COR-L47 (cell line): Measurements from ENCODE around the gene LSM14A.
A peak's percentile ranks its signal among the peaks of the same experiment; 100 is the strongest.
"Not testable (repeated sequence)": the region's sequence is repeated elsewhere in the genome, so short reads cannot be mapped to it uniquely, and the experiment has no call there.

Experiments used
- DNase-seq: peaks from one replicate; lab custom pipeline; 2025; lab: John Stamatoyannopoulos, UW

The LSM14A gene

DNA sequence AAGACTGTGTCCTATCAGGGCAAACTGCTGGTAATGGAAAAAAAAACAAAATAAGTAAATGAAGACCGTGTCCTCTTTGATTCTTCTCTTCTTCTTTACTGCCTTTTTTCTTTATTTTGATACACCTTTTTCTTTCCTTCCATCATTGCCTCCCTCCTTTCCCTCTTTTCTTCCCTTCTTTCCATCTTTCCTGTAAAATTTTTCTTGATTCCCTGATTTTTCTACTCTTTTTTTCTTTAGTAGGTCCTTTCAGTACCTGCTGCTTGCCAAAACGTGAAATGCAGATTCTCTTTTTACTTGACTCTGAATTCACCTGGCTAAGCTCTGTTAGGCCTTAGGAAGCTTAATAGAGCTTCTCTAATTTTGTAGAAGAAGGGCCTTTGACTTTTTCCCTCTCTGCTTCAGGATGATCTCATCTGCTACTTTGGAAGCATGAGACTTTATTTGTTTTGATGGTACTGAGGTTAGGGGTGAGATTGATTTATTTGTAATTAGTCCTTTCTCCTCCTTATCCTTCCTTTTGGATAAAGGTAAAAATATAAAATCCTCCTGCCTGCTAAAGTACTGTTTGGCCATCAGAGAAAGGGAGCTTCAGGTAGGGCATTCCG, 19.2 kb downstream of the LSM14A start:
- DNase-seq: no peak

DNA sequence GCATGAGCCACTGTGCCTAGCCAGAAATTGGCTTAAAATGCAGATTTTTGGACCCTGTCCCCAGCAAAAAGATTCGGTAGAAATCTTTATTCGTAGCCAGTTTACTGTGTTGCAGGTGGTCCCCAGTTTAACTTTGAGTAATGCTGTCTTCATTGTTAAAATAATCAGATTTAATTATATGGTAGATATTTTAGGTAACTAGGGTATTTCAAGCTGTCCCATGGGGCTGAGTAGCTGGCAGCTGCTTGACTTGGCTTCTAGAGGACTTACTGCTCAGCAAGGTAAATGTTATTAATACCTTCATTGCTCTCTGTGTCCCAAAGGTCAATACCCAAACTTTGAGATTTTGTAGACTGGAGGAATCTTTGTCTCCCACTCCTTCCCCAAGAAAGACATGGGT, 21.1 kb downstream of the LSM14A start:
- no peak for DNase-seq

DNA sequence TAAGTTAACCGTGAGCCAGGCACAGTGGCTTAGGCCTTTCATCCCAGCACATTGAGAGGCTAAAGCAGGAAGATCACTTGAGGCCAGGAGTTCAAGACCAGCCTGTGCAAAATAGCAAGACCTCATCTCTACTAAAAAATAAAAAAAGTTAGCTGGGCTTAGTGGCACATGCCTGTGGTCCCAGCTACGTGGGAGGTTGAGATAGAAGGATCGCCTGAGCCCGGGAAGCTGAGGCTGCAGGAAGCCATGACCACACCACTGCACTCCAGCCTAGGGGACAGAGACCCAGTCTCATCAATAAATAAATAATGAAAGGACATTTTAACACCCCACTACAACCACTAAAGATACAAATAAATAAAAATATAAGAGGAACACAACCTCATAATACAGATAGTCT, 21.6 kb downstream of the LSM14A start:
- no peak for DNase-seq

DNA sequence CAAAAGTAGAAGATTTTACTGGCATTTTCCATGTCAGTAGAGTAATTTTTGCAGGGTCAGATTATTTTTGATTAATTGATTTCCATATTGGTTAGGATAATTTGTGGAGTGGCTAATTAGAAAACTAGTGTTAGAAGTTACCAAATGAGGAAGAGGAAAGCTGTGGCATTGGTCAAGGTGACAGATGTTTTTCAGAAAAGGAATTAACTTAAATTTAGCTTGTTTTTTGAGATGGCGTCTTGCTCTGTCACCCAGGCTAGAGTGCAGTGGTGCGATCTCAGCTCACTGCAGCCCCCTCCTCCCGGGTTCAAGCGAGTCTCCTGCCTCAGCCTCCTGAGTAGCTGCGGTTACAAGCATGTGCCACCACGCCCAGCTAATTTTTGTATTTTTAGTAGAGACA, 28.8 kb downstream of the LSM14A start:
- DNase-seq: no peak

DNA sequence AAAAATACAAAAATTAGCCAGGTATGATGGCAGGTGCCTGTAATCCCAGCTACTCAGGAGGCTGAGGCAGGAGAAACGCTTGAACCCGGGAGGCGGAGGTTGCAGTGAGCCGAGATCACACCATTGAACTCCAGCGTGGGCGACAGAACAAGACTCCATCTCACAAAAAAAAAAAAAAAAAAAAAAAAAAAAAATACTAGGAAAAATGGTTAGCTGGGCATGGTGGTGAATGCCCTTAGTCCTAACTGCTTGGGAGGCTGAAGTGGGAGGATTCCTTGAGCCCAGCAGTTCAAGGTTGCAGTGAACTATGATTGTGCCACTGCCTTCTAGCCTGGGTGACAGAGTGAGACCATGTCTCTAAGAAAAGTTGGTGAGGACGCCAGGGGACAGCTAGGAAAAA, 33.0 kb downstream of the LSM14A start:
- DNase-seq: not testable (repeated sequence)

DNA sequence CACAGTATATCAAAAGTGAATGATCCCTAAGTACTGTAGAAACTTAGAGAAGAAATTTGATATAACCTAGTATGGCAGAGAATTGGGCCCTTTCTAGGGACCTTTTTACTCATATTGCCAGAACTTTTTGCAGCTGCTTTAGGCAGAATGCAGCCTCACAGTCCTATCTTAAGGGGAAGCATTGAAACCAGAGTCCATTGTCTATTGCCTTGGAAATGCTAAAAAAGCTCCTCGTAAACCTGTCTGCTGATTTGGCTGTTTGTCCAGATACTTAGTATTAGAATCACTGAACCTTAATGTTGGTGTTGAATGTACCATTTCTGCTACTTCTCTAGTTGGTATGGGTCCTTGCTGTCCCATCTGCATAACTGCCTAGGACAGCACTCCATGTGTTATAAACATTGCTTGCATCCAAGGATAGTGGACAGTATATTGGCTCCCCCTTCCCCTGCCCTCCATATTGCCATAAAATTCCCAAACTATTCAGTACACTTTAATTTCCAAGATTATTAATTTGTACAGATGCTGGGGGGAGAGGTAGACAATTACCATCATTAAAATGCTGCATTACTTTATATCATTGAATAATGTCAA, 36.1 kb downstream of the LSM14A start:
- no peak for DNase-seq

DNA sequence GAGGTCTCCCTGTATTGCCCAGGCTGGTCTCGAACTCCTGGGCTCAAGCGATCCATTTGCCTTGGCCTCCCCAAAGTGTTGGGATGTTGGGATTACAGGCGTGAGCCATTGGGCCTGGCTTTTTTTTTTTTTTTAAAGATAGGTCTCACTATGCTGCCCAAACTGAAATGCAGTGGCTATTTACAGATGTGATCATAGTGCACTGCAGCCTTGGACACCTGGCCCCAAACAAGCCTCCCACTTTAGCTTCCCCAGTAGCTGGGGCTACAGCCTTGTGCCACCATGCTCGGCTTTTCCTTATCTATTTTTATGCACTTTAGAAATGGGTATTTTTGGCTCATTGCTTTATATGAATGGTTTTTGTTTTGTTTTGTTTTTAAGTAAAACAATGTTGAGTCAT, 37.4 kb downstream of the LSM14A start:
- no peak for DNase-seq

DNA sequence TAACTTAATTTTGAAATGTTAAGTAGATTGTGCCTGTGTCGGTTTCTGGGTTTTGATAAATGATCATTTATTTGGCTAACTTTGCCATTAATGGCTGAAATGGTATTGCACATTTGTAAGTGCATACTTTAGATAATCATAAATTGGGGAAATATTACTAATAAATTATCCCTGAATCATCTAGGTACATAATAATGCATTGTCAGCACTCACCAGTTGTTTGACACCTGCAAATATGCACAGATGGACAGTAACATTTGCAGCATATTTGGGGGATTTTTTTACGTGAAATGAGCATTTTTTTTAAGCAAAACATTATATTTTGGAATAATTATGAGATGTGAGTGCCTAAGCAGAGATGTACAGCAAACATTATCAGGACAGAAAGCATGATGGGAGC, 41.0 kb downstream of the LSM14A start:
- no peak for DNase-seq

DNA sequence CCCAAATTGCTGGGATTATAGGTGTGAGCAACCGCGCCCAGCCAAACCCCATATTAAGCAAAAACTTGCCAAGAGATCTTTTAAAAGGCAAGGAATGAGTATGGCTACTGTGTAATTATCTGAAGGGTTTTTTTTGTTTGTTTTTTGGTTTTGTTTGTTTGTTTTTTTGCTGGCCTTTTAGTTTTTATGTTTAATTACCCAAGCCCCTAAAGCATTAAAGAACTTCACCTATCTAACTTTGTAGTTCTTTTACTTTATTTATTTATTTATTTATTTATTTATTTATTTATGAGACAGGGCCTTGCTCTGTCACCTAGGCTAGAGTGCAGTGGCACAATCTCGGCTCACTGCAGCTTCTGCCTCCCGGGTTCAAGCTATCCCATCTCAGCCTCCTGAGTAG, 41.7 kb downstream of the LSM14A start:
- no peak for DNase-seq

DNA sequence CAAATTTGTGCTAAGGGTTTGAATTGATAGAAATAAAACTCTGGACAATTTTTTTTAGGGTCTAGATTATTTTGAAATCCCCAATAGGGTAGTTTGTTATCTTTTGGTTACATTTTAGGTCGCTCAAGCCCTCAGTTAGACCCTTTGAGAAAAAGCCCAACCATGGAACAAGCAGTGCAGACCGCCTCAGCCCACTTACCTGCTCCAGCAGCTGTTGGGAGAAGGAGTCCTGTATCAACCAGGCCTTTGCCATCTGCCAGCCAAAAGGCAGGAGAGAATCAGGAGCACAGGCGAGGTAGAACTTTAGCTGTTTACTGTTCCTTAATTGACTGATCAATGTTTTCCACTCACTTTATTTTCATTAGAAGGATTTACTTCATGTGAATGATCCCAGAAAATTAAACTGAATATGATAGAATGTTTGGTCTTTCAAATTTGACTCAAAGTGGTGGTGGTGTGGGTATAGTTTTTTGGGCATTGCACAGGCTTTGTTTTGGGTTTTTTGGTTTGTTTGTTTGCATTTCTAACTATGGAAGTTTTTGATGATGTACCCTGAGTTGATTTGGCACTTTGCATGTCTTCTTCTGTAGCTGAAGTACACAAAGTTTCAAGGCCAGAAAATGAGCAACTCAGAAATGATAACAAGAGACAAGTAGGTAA, 42.8 kb downstream of the LSM14A start:
- DNase-seq: no peak

DNA sequence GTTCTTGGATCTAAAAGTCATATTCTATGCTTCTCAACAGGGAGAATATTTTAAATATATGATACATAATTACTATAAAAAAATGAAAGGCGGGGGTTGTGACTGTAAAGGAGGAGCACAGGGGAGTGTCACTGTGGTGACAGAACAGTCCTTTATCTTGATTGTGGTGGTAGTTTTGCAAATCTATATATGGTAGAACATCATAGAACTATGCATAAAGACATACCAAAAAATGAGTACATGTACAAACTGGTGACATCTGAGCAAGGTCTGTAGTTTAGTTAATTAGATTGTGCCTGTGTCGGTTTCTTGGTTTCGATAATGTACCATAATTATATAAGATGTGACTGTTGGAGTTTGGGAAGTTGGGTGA, 43.3 kb downstream of the LSM14A start:
- DNase-seq: no peak

DNA sequence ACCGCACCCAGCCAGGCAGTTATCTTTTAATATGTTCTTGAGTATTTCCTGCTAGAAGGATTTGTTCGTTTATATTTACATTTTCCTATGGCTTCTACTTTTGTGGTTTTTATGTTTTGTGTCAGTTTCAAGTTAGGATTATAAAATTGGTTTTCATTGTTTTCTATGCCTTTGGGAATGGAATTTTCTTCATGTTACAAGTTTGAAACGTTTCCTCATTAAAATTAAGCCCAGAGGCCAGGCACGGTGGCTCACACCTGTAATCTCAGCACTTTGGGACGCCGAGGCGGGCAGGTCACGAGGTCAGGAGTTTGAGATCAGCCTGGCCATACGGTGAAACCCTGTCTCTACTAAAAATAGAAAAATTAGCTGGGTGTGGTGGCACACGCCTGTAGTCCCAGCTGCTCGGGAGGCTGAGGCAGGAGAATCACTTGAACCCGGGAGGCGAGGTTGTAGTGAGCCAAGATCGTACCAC, 44.5 kb downstream of the LSM14A start:
- not testable (repeated sequence) for DNase-seq

DNA sequence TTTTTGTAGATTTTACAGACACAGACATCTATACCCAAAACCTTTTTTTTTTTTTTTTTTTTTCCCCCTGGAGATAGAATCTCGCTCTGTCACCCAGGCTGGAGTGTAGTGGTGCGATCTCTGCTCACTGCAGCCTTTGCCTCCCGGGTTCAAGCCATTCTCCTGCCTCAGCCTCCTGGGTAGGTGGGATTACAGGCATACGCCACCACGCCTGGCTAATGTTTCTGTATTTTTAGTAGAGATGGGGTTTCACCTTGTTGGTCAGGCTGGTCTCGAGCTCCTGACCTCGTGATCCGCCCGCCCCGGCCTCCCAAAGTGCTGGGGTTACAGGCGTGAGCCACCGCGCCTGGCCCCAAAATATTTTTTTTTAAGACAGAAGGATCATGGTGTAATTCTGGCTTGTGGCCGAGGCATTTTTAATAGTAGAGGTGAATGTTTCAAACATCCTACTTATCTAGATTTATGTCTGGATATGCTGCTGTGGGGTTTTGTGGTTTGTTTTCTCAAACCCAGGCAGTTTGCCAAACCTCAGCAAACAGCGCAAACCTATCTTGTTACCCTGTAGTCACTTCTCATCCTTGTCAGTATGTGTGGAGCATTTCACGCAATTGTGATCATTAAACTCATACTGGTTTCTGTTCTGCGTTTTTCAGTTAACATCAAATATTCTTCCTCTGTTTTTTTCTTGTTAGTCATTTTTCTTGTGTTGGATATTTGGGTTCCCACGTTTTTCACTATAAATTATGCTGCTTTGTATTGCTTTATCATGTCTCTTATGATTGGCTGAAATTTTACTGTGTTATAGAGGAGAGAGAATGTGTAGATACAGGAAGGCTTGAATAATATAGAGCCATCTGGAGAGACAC, 45.9 kb downstream of the LSM14A start:
- peak; percentile 77 for DNase-seq

DNA sequence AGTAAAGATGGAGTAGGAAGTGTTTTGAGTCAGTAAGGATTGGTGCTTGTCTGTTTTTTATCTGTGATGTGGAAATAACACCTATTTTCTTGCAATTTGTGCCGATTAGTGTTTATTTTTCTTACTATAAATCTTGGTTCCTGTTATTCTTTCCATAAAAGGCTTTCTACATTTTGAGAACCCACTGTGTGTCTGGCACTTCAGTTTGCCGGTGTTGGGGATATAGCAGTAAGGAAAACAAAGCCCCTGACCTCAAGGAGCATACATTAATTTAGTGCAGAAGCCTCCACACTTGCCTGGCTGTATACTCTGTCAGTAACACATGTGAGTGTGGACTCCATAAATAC, 46.5 kb downstream of the LSM14A start:
- no peak for DNase-seq

DNA sequence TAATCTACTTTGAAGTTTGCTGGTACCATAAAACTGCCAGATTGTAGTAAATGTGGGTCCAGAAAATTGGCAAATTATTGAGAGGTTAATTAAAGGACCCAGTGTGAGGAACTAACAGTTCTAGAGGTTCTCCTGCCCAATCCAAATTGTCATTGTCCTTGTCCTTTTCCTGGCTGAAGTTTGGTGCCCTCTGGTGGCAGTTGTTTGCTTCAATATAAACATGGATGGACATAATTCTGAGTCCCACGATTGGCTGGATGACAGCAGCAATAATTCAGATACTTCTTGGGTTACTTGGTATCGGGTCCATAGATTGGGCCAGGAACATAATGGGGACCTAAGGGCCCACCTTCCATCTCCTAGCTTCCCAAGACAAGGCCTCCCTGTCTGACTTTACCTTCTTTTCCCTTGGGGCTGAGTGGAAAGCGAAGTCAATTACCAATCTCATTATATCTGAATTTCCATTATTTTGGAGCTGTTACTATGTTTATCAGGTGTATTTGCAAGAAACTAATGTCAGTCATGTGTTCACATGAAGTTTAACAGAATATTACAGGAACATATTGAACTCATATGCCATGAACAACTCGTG, 48.3 kb downstream of the LSM14A start:
- peak; percentile 52 for DNase-seq

DNA sequence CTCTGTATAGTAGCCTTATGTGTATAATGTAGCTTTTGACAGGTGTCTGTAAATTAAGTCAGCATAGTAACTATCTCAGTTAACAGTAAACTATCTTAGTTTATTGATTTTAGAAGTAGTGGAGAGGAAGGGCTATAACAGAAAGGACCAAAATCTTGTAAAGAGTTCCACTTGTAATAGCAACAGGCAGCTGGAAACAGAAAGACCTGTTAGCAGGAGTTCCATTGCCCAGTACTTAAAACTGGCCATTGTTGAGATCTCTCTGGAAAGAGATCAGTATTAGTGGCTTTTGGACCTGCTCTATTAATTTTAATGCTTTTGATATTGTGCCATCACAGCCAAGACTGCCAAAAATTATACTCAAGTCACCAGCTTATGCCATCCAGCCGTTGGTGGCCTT, 50.1 kb downstream of the LSM14A start:
- no peak for DNase-seq

DNA sequence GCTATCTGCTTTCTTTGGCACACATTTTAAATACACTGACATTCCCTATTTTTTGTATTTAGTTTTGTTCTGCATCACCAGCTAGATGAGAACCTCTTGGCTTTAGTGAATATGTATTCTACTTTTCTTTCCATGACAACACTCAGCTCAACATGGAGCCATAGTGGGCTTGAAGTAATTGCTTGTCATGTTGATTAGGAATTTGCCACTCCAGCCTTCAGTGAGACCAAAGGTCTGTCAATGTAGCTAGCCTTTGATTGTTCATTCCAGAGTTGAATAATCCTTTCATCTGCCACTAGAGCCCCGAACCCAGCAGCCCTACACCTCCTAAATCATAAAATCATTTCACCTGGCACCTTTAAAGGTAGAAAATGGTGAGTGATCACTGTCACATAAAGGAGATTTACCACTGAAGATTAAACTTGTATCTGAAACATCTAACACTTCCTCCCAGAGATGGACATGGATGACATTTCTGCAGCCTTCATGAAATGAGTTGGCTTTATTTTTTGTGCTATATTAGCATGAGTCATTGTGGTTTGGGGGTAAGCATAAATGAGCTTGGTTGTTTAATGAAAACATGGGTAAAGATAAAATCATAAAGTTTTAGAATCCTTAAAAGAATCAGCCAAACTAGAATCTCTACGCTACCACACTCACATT, 52.8 kb downstream of the LSM14A start:
- no peak for DNase-seq

DNA sequence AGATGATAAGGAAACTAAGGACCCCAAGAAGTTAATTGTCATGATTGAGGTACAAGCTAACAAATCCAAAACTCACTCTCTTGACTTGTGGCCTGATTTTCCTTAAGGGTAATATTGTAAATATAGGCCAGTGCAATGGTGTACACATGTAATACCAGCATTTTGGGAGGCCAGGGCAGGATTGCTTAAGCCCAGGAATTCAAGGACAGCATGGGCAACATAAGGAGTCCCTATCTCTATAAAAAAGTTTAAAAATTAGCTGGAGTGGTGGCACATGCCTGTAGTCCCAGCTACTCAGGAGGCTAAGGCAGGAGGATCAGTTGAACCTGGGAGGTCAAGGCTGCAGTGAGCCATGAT, 53.3 kb downstream of the LSM14A start:
- no peak for DNase-seq

DNA sequence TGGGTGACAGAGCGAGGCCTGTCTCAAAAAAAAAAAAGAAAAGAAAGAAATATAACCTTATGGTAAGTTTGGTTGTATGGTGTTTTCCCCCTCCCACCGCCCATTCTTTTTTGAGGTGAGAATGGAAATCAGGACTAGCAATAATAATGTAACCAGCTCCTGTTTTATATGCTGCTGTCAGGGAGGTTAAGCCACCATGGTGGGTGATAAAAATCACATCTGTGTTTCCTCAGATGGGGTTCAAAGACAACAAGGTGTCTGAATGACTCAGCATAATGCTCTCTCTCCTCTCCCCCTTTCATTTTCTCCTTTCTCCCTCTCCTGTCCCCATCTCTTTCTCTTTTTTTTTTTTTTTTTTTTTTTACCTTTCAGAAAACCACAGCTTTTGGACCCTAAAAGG, 53.7 kb downstream of the LSM14A start:
- DNase-seq: no peak

DNA sequence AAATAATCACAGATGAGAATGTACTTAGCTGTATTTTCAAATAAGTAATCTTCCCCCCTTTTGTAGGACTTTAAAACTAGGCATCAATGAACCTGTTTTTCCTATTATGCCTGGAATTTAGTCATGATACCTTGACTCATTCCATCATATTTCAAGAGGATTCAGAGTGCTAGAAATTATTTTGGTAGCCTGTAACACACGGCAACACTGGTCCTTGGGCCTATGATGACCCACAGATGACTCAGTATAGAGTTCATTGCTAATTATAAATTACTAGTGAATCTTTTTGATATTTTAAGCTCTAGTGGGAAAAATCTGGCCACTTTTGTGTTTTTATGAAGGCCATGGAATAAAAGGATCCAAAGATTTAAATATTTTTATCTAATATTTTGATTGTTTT, 56.0 kb downstream of the LSM14A start:
- no peak for DNase-seq

DNA sequence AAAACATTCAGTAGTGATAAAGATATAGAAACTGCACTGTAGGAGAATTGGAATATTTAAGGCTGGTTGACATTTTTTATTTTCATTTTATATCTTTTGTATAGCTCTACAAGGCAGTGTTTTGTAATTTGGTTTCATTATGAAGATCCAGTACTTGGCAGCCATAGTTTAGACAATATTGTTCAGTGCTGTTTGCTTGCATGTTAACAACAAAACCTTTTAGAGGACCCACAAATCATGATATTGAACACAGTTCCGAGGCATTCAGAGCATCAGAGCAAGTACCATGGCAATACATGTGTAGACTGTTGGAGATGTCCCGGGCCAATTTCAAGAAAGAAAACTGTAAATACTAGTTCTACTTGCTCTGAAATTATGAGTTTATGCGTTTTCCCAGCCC, 56.5 kb downstream of the LSM14A start:
- DNase-seq: no peak

DNA sequence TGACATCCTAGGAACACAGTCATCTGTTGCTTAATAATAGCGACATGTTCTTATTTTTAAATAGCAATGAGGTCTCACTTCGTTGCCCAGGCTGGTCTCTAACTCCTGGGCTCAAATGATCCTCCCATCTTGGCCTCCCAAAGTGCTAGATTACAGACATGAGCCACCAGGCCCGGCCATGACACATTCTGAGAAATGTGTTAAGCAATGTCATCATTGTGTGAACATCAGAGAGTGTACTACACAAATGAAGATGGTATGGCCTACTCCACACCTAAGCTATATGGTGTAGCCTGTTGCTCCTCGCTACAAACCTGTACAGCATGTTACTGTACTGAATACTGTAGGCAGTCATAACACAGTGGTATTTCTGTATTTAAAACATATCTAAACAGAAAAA, 57.4 kb downstream of the LSM14A start:
- no peak for DNase-seq
